ENCODE measurements around the gene GOLGA6A. TPM values are rescaled to one million over a fixed set of nuclear protein-coding genes. Genes with fewer than 3 reads are reported as not detected.
"Not testable (repeated sequence)": the region's sequence is repeated elsewhere in the genome, so short reads cannot be mapped to it uniquely, and the experiment has no call there.

GOLGA6A gene
- polyA plus RNA-seq, 3 donors from 2014 or later: not detected

DNA sequence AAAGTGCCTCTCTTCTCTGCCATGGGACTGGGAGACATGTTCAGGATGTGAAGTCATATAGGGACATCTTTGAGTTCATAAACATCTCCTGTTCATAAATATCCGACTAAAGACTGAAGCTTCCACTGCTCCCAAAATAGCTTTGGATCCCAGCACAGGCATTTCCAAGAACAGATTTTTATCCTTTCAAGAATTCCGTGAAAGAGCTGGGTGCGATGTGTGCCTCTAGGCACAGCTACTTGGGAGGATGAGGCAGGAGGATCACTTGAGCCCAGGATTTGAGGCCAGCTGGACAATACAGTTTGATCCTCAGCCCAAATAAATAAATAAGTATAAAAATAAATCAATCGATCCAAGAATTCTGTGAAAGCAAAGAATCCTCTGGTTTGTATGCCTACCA, 41.3 kb upstream of the GOLGA6A start:
- no peaks in the 10 kb centered on the region for H3K9me3 Mint-ChIP-seq
- no peak overlapping the region for H3K4me3 Mint-ChIP-seq
- H3K36me3 Mint-ChIP-seq: no peaks in the 10 kb centered on the region
- DNase-seq: no peak
- no peak overlapping the region for H3K27ac Mint-ChIP-seq
- H3K4me1 Mint-ChIP-seq: peaks cover 0 to 3% of the 10 kb centered on the region in 2 donors
- H3K27me3 Mint-ChIP-seq (ENCODE audit: low read depth in 3 of 3): peaks cover 5 to 20% (median 16%) of the 10 kb centered on the region in 3 donors

GRCh38 chr15:74123131-74123429, 40.7 kb upstream of the GOLGA6A start:
- H3K9me3 Mint-ChIP-seq: no peaks in the 10 kb centered on the region
- no peak overlapping the region for H3K4me3 Mint-ChIP-seq

DNA sequence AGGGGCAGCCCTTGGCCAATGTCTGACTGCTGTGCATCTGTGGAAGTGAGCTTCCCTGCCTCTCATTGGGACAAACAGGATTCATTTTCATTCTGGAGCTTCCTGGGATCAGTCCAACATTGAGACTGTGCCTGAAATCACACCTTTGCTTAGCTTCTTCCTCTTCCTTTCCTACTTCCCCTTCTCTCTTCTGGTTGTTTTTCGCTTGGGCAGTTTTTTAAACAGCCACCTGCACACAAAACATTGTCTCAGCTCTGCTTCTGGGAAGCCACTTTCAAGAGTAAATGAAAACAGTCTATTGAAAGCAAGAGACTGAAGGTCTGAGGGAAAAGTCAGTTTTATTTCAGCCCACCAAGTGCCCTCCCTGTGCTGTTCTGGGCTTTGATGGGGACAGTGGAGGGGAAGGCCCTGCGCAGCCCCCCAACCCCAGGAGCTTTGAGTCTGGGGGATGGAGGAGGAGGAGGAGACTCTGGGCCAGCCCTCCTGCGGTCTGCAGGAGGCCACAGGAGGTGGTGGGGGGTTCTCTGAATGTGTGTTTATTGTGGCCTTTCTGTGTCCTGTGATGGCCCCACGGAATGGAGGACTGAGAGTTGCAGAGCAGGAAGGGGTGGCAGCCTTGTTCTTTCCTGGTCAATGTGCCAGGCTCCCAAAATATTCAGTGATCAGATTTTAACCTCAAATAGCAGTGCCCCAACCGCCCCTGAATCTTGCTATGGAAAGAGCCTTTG, 40.2 kb upstream of the GOLGA6A start:
- Mint-ChIP-seq H3K36me3 (no peaks in the 10 kb centered on the region), H3K27ac (no peak overlapping the region)

More at GRCh38 chr15:74123131-74123429, 40.7 kb upstream of the GOLGA6A start:
- no peak for DNase-seq
- Mint-ChIP-seq H3K36me3 (no peaks in the 10 kb centered on the region), H3K27me3 (ENCODE audit: low read depth in 3 of 3) (peaks cover 8 to 20% (median 11%) of the 10 kb centered on the region in 3 donors), H3K27ac (no peak overlapping the region), H3K4me1 (peaks cover 0 to 3% of the 10 kb centered on the region in 2 donors)

GRCh38 chr15:74121858-74122257, 39.5 kb upstream of the GOLGA6A start:
- no peaks in the 10 kb centered on the region for H3K4me1 Mint-ChIP-seq
- H3K27ac Mint-ChIP-seq: no peak overlapping the region
- no peaks in the 10 kb centered on the region for H3K9me3 Mint-ChIP-seq
- no peak for DNase-seq
- peaks cover 11% of the 10 kb centered on the region in 3 donors for H3K27me3 Mint-ChIP-seq (ENCODE audit: low read depth in 3 of 3)
- H3K4me3 Mint-ChIP-seq: no peak overlapping the region
- no peaks in the 10 kb centered on the region for H3K36me3 Mint-ChIP-seq

More for the DNA sequence above, 40.2 kb upstream of the GOLGA6A start:
- DNase-seq: no peak
- Mint-ChIP-seq H3K4me1 (peaks cover 0 to 3% of the 10 kb centered on the region in 2 donors), H3K9me3 (no peaks in the 10 kb centered on the region), H3K27me3 (ENCODE audit: low read depth in 3 of 3) (peaks cover 11 to 17% (median 11%) of the 10 kb centered on the region in 3 donors), H3K4me3 (no peak overlapping the region)

GRCh38 chr15:74121039-74121438, 38.7 kb upstream of the GOLGA6A start:
- no peak for DNase-seq
- Mint-ChIP-seq H3K9me3 (no peaks in the 10 kb centered on the region), H3K27me3 (ENCODE audit: low read depth in 3 of 3) (peaks cover 7 to 8% (median 8%) of the 10 kb centered on the region in 3 donors), H3K4me1 (no peaks in the 10 kb centered on the region), H3K36me3 (no peaks in the 10 kb centered on the region), H3K4me3 (no peak overlapping the region), H3K27ac (no peak overlapping the region)

DNA sequence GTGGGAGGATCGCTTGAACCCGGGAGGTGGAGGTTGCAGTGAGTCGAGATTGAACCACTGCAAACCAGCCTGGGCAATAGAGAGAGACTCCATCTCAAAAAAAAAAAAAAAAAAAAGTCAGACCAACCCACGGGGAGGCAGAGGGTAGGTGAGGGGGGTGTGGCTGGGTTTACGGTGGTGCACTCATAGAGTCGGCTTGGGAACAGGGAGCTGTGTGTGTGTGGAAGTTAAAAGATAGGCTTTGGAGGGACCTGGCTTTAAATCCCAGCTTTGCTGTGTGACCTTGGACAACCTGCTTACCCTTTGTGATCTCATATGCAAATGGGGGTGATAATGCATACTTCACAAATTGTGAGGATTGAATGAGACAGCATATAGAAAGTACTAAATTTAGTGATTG, 38.1 kb upstream of the GOLGA6A start:
- DNase-seq: no peak
- no peaks in the 10 kb centered on the region for H3K9me3 Mint-ChIP-seq
- H3K36me3 Mint-ChIP-seq: no peaks in the 10 kb centered on the region
- peaks cover 7 to 8% (median 8%) of the 10 kb centered on the region in 3 donors for H3K27me3 Mint-ChIP-seq (ENCODE audit: low read depth in 3 of 3)
- no peak overlapping the region for H3K4me3 Mint-ChIP-seq
- no peak overlapping the region for H3K27ac Mint-ChIP-seq
- H3K4me1 Mint-ChIP-seq: no peaks in the 10 kb centered on the region

- DNase-seq: no peak
- Mint-ChIP-seq H3K4me1 (no peaks in the 10 kb centered on the region), H3K4me3 (no peak overlapping the region), H3K27ac (no peak overlapping the region), H3K9me3 (no peaks in the 10 kb centered on the region), H3K27me3 (ENCODE audit: low read depth in 3 of 3) (peaks cover 4 to 9% (median 6%) of the 10 kb centered on the region in 3 donors), H3K36me3 (no peaks in the 10 kb centered on the region)
Observed at GRCh38 chr15:74109713-74110112, 27.4 kb upstream of the GOLGA6A start.

GRCh38 chr15:74108611-74109010, 26.3 kb upstream of the GOLGA6A start:
- H3K36me3 Mint-ChIP-seq; H3K27me3 Mint-ChIP-seq (ENCODE audit: low read depth in 3 of 3); H3K4me1 Mint-ChIP-seq; H3K9me3 Mint-ChIP-seq; DNase-seq; H3K27ac Mint-ChIP-seq; H3K4me3 Mint-ChIP-seq: not testable (repeated sequence)

- Mint-ChIP-seq H3K36me3 (no peaks in the 10 kb centered on the region), H3K4me1 (no peaks in the 10 kb centered on the region), H3K27me3 (ENCODE audit: low read depth in 3 of 3) (peaks cover 4 to 9% (median 4%) of the 10 kb centered on the region in 3 donors), H3K4me3 (no peak overlapping the region), H3K9me3 (no peaks in the 10 kb centered on the region), H3K27ac (no peak overlapping the region)
- DNase-seq: no peak
Observed at GRCh38 chr15:74108111-74108510, 25.8 kb upstream of the GOLGA6A start.

DNA sequence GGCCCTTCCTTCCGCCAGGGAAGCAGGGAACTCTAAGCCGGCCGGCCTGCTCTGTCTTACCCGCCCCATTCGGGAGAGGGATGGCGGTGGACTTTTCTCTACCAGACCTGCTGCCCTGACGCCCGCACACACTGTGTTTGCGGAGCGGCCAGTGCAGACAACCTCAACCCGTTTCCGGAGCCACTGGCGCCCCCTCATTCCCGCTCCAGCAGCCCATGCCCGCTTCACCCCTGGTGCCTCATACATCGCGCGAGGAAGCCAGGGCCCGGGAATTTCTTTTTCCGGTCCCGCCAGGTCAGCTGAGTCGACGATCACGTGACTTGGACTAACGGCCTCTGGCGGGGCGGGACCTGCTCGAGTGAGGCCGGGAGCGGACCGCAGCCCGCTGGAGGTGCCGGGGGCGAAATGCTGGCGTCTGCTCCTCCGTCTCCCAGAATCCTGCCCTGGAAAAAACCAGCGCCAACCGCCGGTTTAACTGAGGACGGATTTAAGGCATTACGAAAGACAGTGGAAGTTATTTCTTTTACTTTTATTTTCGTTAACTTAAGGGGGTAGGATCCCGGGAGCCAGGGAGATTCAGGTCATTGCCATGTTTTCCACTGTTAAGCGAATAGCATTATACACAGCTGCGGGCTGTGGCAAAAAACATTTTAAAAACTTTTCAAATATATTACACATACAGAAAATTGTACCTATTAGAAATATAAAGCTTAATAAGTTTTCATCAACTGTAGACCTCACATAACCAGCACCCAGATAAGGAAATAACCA, 17.8 kb upstream of the GOLGA6A start:
- DNase-seq: peak; percentile 77 to 78 (median 77)
- H3K9me3 Mint-ChIP-seq; H3K4me1 Mint-ChIP-seq; H3K27me3 Mint-ChIP-seq (ENCODE audit: low read depth in 3 of 3); H3K36me3 Mint-ChIP-seq: not testable (repeated sequence)
- H3K4me3 Mint-ChIP-seq: peak overlapping the region; percentile 91 to 96 (median 92)
- H3K27ac Mint-ChIP-seq: peak overlapping the region; percentile 81 to 93 (median 90)

DNA sequence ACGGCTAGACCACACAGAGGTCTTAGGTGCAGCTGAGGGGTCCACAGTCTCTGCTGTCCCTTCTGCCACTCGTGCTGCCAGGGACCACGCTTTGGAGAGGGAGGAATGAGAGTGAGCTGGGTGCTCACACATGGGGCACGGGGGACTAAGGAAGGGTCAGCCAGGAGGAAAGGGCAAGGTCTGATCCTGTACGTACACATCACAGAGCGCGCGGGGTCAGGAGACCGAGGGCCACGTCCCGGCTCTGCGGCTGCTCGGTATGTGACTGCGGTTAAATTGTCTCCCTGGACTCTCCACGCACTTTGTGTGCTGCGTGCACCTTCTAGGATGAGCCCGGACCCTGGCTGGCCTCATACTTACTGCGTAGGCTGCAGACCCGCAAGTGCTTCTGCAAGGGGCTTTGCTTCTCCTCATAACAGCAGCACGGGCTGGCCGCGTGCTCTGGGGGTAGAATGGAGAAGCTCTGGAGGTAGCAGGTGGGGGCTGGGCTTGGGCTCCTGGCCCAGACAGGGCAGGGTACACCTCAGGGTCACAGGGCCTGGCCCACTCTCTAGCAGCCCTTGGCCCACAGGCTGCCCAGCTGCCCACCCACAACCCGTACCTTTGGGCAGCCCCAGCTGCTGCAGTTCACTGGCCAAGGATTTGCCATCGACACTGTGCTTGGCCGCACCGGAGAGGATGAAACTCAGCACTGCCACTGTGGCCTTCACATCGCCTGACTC, 14.6 kb upstream of the GOLGA6A start:
- not testable (repeated sequence) for H3K9me3 Mint-ChIP-seq; H3K36me3 Mint-ChIP-seq; H3K4me3 Mint-ChIP-seq; H3K4me1 Mint-ChIP-seq; H3K27ac Mint-ChIP-seq; DNase-seq; H3K27me3 Mint-ChIP-seq (ENCODE audit: low read depth in 3 of 3)

DNA sequence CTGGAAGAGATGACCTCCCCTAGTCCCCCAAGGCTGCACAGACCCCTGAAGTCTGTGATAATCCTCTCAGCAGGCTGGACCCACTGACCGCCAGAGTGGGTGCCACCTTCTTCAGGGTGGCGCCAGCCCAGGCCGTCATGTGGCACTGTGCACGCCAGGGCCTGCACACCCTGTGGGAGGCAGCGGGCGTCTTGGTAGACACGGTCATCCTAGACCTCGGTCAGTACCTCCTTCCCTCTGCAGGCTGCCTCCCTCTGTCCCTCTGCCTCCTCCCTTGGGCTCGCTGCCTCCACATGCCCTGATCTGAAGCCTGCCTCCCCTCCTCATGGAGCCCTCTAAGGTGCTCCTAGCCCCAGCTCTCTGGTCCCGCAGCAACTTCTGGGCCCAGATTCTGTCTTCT, 13.3 kb upstream of the GOLGA6A start:
- H3K4me1 Mint-ChIP-seq; H3K36me3 Mint-ChIP-seq; H3K27me3 Mint-ChIP-seq (ENCODE audit: low read depth in 3 of 3); H3K4me3 Mint-ChIP-seq; H3K27ac Mint-ChIP-seq; H3K9me3 Mint-ChIP-seq; DNase-seq: not testable (repeated sequence)

GRCh38 chr15:74094567-74094966, 12.2 kb upstream of the GOLGA6A start:
- not testable (repeated sequence) for DNase-seq; H3K9me3 Mint-ChIP-seq; H3K27ac Mint-ChIP-seq; H3K27me3 Mint-ChIP-seq (ENCODE audit: low read depth in 3 of 3); H3K36me3 Mint-ChIP-seq; H3K4me1 Mint-ChIP-seq; H3K4me3 Mint-ChIP-seq

- not testable (repeated sequence) for H3K27ac Mint-ChIP-seq; H3K4me3 Mint-ChIP-seq; H3K4me1 Mint-ChIP-seq; DNase-seq; H3K36me3 Mint-ChIP-seq; H3K9me3 Mint-ChIP-seq; H3K27me3 Mint-ChIP-seq (ENCODE audit: low read depth in 3 of 3)
Observed at GRCh38 chr15:74075781-74076180, 6.6 kb downstream of the GOLGA6A start.
